K562 (cell line): ENCODE results near the gene MAP3K7CL. TPM values are rescaled to one million over a fixed set of nuclear protein-coding genes. Genes with fewer than 3 reads are reported as not detected.

Experiments used
- ARID1B ChIP-seq: fragments of 450-650 bp; IDR thresholded peaks from 2 replicates; pipeline ENCODE4 v1.6.1; 2016; ENCODE audit warnings: antibody characterized with exemption, mild to moderate bottlenecking, inconsistent platforms
- CBFA2T2 ChIP-seq: fragments of 450-650 bp; conservative IDR thresholded peaks from 2 replicates; pipeline ENCODE4 v1.6.1; 2017; ENCODE audit warnings: mild to moderate bottlenecking
- CBX3 ChIP-seq, 2 experiments: IDR thresholded peaks; 1 replicate in 1 of 2; 2 replicates in 1 of 2; pipeline ENCODE4 v1.6.1; 2012; ENCODE audit warnings: inconsistent platforms in 2 of 2, low read length in 2 of 2, borderline replicate concordance in 1 of 2, control low read depth in 1 of 2
- CCNT2 ChIP-seq: IDR thresholded peaks from 2 replicates; pipeline ENCODE4 v1.6.1; 2011; ENCODE audit warnings: borderline replicate concordance, low read depth, mild to moderate bottlenecking, moderate library complexity, mixed read lengths, low read length; ENCODE audit not compliant: insufficient read length; ENCODE audit errors: extremely low read depth
- CREM ChIP-seq: IDR thresholded peaks from 2 replicates; pipeline ENCODE4 v1.6.1; 2014; ENCODE audit warnings: antibody characterized with exemption, low read depth
- DNMT1 ChIP-seq: fragments of 450-650 bp; IDR thresholded peaks from 2 replicates; pipeline ENCODE4 v1.6.1; 2016; ENCODE audit warnings: antibody characterized with exemption, mild to moderate bottlenecking
- KLF13 ChIP-seq: fragments of 450-650 bp; IDR thresholded peaks from 2 replicates; pipeline ENCODE4 v1.6.1; 2016; ENCODE audit warnings: missing genetic modification characterization, low read depth, mild to moderate bottlenecking, missing compliant biosample characterization, moderate library complexity, borderline replicate concordance
- MTA1 ChIP-seq: fragments of 450-650 bp; IDR thresholded peaks from 2 replicates; pipeline ENCODE4 v1.6.1; 2017; ENCODE audit warnings: borderline replicate concordance
- NR4A1 ChIP-seq, 2 experiments: fragments of 250-450 bp in 1 of 2; fragments of 450-650 bp in 1 of 2; sonication (Bioruptor Pico) in 1 of 2; IDR thresholded peaks; 2 replicates each; pipeline versions ENCODE4 v1.4.0 to v1.6.1; 2016 to 2020; ENCODE audit warnings: mild to moderate bottlenecking in 2 of 2, missing compliant biosample characterization in 1 of 2, missing genetic modification characterization in 1 of 2, moderate library complexity in 1 of 2
- POLR2A ChIP-seq: fragments of 450-650 bp; conservative IDR thresholded peaks from 2 replicates; pipeline ENCODE4 v1.6.1; 2016
- SREBF2 ChIP-seq: sonication (generic); formaldehyde crosslinking; IDR thresholded peaks from 2 replicates; pipeline ENCODE4 v1.4.0; 2020; ENCODE audit warnings: mild to moderate bottlenecking, missing genetic modification reagents
- STAT5A ChIP-seq: IDR thresholded peaks from 2 replicates; pipeline ENCODE4 v1.6.1; 2012; ENCODE audit warnings: low read length, inconsistent platforms, borderline replicate concordance
- STAT5B ChIP-seq: fragments of 250-450 bp; sonication (Bioruptor Pico); IDR thresholded peaks from 2 replicates; pipeline ENCODE4 v1.8.0; 2021; ENCODE audit warnings: mild to moderate bottlenecking, inconsistent platforms
- TARDBP ChIP-seq: fragments of 450-650 bp; IDR thresholded peaks from 2 replicates; pipeline ENCODE4 v1.6.1; 2016
- ZBED1 ChIP-seq: IDR thresholded peaks from 2 replicates; pipeline ENCODE4 v1.6.1; 2014
- ZNF584 ChIP-seq: fragments of 200-800 bp; sonication (Bioruptor generic); IDR thresholded peaks from 2 replicates; pipeline ENCODE4 v1.6.1; 2016; ENCODE audit warnings: low read depth, mild to moderate bottlenecking, missing genetic modification characterization, missing compliant biosample characterization
- ZNF717 ChIP-seq: fragments of 250-450 bp; sonication (Bioruptor Pico); IDR thresholded peaks from 2 replicates; pipeline ENCODE4 v1.5.0; 2021
- ZSCAN29 ChIP-seq: fragments of 450-650 bp; IDR thresholded peaks from 2 replicates; pipeline ENCODE4 v1.6.1; 2017
- polyA plus RNA-seq, 8 experiments: library from polyadenylated mRNA; depleted of rRNA in 4 of 8; stranded (reverse) in 5 of 8; unstranded in 3 of 8; fragments of >200 nt; fragmentation: Nextera tagmentation in 2 of 8; fragmentation: Illumina TruSeq in 1 of 8; extraction: Ambion mirVana in 2 of 8; extraction: Trizol in 1 of 8; gene quantifications; 2 replicates each; pipeline versions ENCODE4 v1.2.1 to v1.2.3, GENCODE V29; 2011 to 2014; ENCODE audit warnings: inconsistent platforms in 1 of 8, missing spikeins in 1 of 8
- total RNA-seq, 7 experiments: library from RNA; depleted of rRNA in 6 of 7; stranded (reverse); fragments of >200 nt in 6 of 7; fragmentation: Illumina TruSeq in 2 of 7; extraction: Trizol in 2 of 7; gene quantifications; 2 replicates each; pipeline versions ENCODE4 v1.2.1 to v1.2.3, GENCODE V29; 2011 to 2021; ENCODE audit warnings: low replicate concordance in 1 of 7
- TF ChIP-seq, protein P1 (sequence below): sonication (generic); formaldehyde crosslinking; IDR thresholded peaks from 2 replicates; pipeline ENCODE4 v1.8.0; 2022; ENCODE audit warnings: mild to moderate bottlenecking, missing genetic modification reagents
- TF ChIP-seq, protein P2 (sequence below): sonication (generic); formaldehyde crosslinking; IDR thresholded peaks from 2 replicates; pipeline ENCODE4 v1.8.0; 2022; ENCODE audit warnings: mild to moderate bottlenecking, missing genetic modification reagents, borderline replicate concordance
- TF ChIP-seq, protein P3 (sequence below): IDR thresholded peaks from 2 replicates; pipeline ENCODE4 v1.6.1; 2012; ENCODE audit warnings: low read depth, low read length, improper control_type of control experiment, borderline replicate concordance
- TF ChIP-seq, protein P4 (sequence below), 2 experiments: fragments of 450-650 bp in 1 of 2; sonication (generic) in 1 of 2; formaldehyde crosslinking in 1 of 2; IDR thresholded peaks in 1 of 2; conservative IDR thresholded peaks in 1 of 2; 2 replicates each; pipeline versions ENCODE4 v1.6.1 to v1.8.1; 2016 to 2023; ENCODE audit warnings: mild to moderate bottlenecking in 2 of 2, moderate library complexity in 2 of 2, inconsistent platforms in 1 of 2, missing genetic modification reagents in 1 of 2
- TF ChIP-seq, protein P5 (sequence below): sonication (generic); formaldehyde crosslinking; IDR thresholded peaks from 2 replicates; pipeline ENCODE4 v1.8.0; 2022; ENCODE audit warnings: missing genetic modification reagents, mild to moderate bottlenecking, borderline replicate concordance

The MAP3K7CL gene
- total and polyA plus RNA-seq, 9 of the 15 experiments (the other 6 are each of a cell fraction or from before 2014, with no cell fraction given): 0.13 to 0.15 (median 0.14) TPM; not detected in 6

DNA sequence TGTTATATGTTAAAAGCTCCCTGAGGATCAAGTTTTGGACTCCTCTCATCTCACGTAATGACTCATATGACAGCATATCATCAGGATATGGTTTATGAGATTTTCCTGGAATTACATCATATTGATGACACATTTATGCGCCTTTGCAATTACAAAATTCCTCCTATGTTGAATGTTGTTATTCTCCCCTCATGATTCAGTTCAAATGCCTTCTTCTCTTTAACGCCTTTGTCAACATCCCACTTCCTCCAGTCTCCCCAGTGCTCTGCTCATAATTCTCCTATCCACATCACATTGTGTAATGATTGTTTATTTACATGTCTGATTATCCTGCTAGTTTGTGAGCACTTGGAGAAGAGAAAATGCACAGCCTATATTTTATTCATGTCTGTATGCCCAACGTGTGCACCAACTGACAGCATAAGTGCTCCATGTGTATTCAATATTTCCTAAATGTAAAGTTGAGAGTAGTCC lies 87.4 kb downstream of the MAP3K7CL start (continued):
- TF ChIP-seq MTA1: no peak
- peak; percentile 58; the same call in 1 of the 2 replicates for TF ChIP-seq TARDBP
- no peak for TF ChIP-seq DNMT1
- no peak for TF ChIP-seq CCNT2
- peak; percentile 81 for TF ChIP-seq ARID1B
- TF ChIP-seq POLR2A: no peak
- TF ChIP-seq, protein P1, sequence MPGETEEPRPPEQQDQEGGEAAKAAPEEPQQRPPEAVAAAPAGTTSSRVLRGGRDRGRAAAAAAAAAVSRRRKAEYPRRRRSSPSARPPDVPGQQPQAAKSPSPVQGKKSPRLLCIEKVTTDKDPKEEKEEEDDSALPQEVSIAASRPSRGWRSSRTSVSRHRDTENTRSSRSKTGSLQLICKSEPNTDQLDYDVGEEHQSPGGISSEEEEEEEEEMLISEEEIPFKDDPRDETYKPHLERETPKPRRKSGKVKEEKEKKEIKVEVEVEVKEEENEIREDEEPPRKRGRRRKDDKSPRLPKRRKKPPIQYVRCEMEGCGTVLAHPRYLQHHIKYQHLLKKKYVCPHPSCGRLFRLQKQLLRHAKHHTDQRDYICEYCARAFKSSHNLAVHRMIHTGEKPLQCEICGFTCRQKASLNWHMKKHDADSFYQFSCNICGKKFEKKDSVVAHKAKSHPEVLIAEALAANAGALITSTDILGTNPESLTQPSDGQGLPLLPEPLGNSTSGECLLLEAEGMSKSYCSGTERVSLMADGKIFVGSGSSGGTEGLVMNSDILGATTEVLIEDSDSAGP: no peak
- TF ChIP-seq, protein P2, sequence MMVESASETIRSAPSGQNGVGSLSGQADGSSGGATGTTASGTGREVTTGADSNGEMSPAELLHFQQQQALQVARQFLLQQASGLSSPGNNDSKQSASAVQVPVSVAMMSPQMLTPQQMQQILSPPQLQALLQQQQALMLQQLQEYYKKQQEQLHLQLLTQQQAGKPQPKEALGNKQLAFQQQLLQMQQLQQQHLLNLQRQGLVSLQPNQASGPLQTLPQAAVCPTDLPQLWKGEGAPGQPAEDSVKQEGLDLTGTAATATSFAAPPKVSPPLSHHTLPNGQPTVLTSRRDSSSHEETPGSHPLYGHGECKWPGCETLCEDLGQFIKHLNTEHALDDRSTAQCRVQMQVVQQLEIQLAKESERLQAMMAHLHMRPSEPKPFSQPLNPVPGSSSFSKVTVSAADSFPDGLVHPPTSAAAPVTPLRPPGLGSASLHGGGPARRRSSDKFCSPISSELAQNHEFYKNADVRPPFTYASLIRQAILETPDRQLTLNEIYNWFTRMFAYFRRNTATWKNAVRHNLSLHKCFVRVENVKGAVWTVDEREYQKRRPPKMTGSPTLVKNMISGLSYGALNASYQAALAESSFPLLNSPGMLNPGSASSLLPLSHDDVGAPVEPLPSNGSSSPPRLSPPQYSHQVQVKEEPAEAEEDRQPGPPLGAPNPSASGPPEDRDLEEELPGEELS (CRISPR knock-in tag): no peak
- TF ChIP-seq CREM: peak; percentile 47; the same call in 1 of the 2 replicates
- peak; percentile 75; the same call in 1 of the 2 replicates for TF ChIP-seq STAT5A
- TF ChIP-seq, protein P3, sequence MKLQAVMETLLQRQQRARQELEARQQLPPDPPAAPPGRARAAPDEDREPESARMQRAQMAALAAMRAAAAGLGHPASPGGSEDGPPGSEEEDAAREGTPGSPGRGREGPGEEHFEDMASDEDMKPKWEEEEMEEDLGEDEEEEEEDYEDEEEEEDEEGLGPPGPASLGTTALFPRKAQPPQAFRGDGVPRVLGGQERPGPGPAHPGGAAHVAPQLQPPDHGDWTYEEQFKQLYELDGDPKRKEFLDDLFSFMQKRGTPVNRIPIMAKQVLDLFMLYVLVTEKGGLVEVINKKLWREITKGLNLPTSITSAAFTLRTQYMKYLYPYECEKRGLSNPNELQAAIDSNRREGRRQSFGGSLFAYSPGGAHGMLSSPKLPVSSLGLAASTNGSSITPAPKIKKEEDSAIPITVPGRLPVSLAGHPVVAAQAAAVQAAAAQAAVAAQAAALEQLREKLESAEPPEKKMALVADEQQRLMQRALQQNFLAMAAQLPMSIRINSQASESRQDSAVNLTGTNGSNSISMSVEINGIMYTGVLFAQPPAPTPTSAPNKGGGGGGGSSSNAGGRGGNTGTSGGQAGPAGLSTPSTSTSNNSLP: no peak
- no peak for TF ChIP-seq CBFA2T2
- TF ChIP-seq, protein P4, sequence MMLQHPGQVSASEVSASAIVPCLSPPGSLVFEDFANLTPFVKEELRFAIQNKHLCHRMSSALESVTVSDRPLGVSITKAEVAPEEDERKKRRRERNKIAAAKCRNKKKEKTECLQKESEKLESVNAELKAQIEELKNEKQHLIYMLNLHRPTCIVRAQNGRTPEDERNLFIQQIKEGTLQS (IDR thresholded peaks at IDR 0.05): peak; percentile 96
- TF ChIP-seq, protein P4 (CRISPR knock-in tag; conservative IDR thresholded peaks at IDR 0.05): no peak; the same call in 1 of the 2 replicates
- TF ChIP-seq STAT5B: no peak
- TF ChIP-seq ZSCAN29: no peak
- no peak for TF ChIP-seq NR4A1 (CRISPR knock-in tag; IDR thresholded peaks at IDR 0.05)
- no peak for TF ChIP-seq NR4A1 (tag; IDR thresholded peaks at IDR 0.05)
- TF ChIP-seq ZBED1: no peak
- TF ChIP-seq KLF13: no peak
- TF ChIP-seq, protein P5, sequence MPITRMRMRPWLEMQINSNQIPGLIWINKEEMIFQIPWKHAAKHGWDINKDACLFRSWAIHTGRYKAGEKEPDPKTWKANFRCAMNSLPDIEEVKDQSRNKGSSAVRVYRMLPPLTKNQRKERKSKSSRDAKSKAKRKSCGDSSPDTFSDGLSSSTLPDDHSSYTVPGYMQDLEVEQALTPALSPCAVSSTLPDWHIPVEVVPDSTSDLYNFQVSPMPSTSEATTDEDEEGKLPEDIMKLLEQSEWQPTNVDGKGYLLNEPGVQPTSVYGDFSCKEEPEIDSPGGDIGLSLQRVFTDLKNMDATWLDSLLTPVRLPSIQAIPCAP (CRISPR knock-in tag): no peak
- no peak for TF ChIP-seq SREBF2 (CRISPR knock-in tag)
- peak; percentile 64; the same call in 1 of the 2 replicates for TF ChIP-seq ZNF584 (CRISPR knock-in tag)
- TF ChIP-seq CBX3 (IDR thresholded peaks at IDR 0.05; ENCODE audit: borderline replicate concordance in 1 of 2, low read length in 2 of 2): no peak
- no peak for TF ChIP-seq ZNF717 (CRISPR knock-in tag)
